ENCODE measurements around the gene OR14A16. TPM values are rescaled to one million over a fixed set of nuclear protein-coding genes. Genes with fewer than 3 reads are reported as not detected.

Gene OR14A16
- total RNA-seq, 1 experiment from 2014 or later, result not detected

GRCh38 chr1:247829656-247830055 is 5.7 kb upstream of the OR14A16 start:
- H3K27me3 ChIP-seq (replicated peaks; ENCODE audit: insufficient read depth, low read depth, low read length, poor library complexity), result no peaks in the 10 kb centered on the region
- H3K4me1 ChIP-seq (ENCODE audit: insufficient read depth, low read length, poor library complexity, severe bottlenecking), result no peaks in the 10 kb centered on the region
- ChIA-PET POLR2A (ENCODE audit: low non-redundant PET) (no interaction called here), CTCF (no interaction called here)
- H3K4me3 ChIP-seq (ENCODE audit: low read depth, low read length, poor library complexity, severe bottlenecking), result no peak overlapping the region
- H3K9me3 ChIP-seq (ENCODE audit: low read depth, low read length, poor library complexity, severe bottlenecking), result no peaks in the 10 kb centered on the region
- H3K27ac ChIP-seq (ENCODE audit: low read depth, low read length, poor library complexity, severe bottlenecking), result no peak overlapping the region
- no peaks in the 10 kb centered on the region for H3K36me3 ChIP-seq (ENCODE audit: insufficient read depth, low read length, poor library complexity, severe bottlenecking)
- intact Hi-C loops (cut with micrococcal nuclease; ENCODE audit: unreplicated experiment), result no loop called here
- BruUV-seq (replicated peaks), result no TSS peak
- TF ChIP-seq CTCF (conservative IDR thresholded peaks at IDR 0.05; ENCODE audit: low read depth, low read length), result no peak
- no peak for TF ChIP-seq EZH2 (IDR thresholded peaks at IDR 0.05; ENCODE audit: borderline replicate concordance, low read depth, low read length, poor library complexity, severe bottlenecking)
- DNase-seq (ENCODE audit: low spot score), result no peak

- intact Hi-C loops (cut with micrococcal nuclease; ENCODE audit: unreplicated experiment), result no loop called here
- CTCF ChIA-PET, result no interaction called here
- Histone ChIP-seq H3K4me1 (ENCODE audit: insufficient read depth, low read length, poor library complexity, severe bottlenecking) (no peaks in the 10 kb centered on the region), H3K27ac (ENCODE audit: low read depth, low read length, poor library complexity, severe bottlenecking) (no peak overlapping the region), H3K36me3 (ENCODE audit: insufficient read depth, low read length, poor library complexity, severe bottlenecking) (no peaks in the 10 kb centered on the region), H3K27me3 (replicated peaks; ENCODE audit: insufficient read depth, low read depth, low read length, poor library complexity) (no peaks in the 10 kb centered on the region), H3K9me3 (ENCODE audit: low read depth, low read length, poor library complexity, severe bottlenecking) (no peaks in the 10 kb centered on the region), H3K4me3 (ENCODE audit: low read depth, low read length, poor library complexity, severe bottlenecking) (no peak overlapping the region)
- TF ChIP-seq EZH2 (IDR thresholded peaks at IDR 0.05; ENCODE audit: borderline replicate concordance, low read depth, low read length, poor library complexity, severe bottlenecking), result no peak
- TF ChIP-seq CTCF (conservative IDR thresholded peaks at IDR 0.05; ENCODE audit: low read depth, low read length), result no peak
- no TSS peak for BruUV-seq (replicated peaks)
- POLR2A ChIA-PET (ENCODE audit: low non-redundant PET), result no interaction called here
- DNase-seq (ENCODE audit: low spot score), result no peak
Measured at GRCh38 chr1:247825362-247825761, 1.4 kb upstream of the OR14A16 start.

- no TSS peak for BruUV-seq (replicated peaks)
Measured at GRCh38 chr1:247822060-247822459, 1.9 kb downstream of the OR14A16 start.

More at GRCh38 chr1:247822060-247822459, 1.9 kb downstream of the OR14A16 start:
- Histone ChIP-seq H3K9me3 (ENCODE audit: low read depth, low read length, poor library complexity, severe bottlenecking) (no peaks in the 10 kb centered on the region), H3K4me3 (ENCODE audit: low read depth, low read length, poor library complexity, severe bottlenecking) (no peak overlapping the region), H3K27me3 (replicated peaks; ENCODE audit: insufficient read depth, low read depth, low read length, poor library complexity) (no peaks in the 10 kb centered on the region), H3K36me3 (ENCODE audit: insufficient read depth, low read length, poor library complexity, severe bottlenecking) (no peaks in the 10 kb centered on the region), H3K27ac (ENCODE audit: low read depth, low read length, poor library complexity, severe bottlenecking) (no peak overlapping the region), H3K4me1 (ENCODE audit: insufficient read depth, low read length, poor library complexity, severe bottlenecking) (no peaks in the 10 kb centered on the region)
- CTCF ChIA-PET, result no interaction called here
- POLR2A ChIA-PET (ENCODE audit: low non-redundant PET), result interaction anchor here (0.6 kb wide), 1 partner anchor 66 kb away, joined by 8 read pairs; no protein-coding TSS in a partner anchor
- no peak for TF ChIP-seq CTCF (conservative IDR thresholded peaks at IDR 0.05; ENCODE audit: low read depth, low read length)
- no peak for TF ChIP-seq EZH2 (IDR thresholded peaks at IDR 0.05; ENCODE audit: borderline replicate concordance, low read depth, low read length, poor library complexity, severe bottlenecking)
- no peak for DNase-seq (ENCODE audit: low spot score)
- intact Hi-C loops (cut with micrococcal nuclease; ENCODE audit: unreplicated experiment), result no loop called here

Measured in A673 (cell line).